ENCODE results near the gene PTPRQ. TPM values are rescaled to one million over a fixed set of nuclear protein-coding genes. Genes with fewer than 3 reads are reported as not detected.
"Not testable (repeated sequence)": the region's sequence is repeated elsewhere in the genome, so short reads cannot be mapped to it uniquely, and the experiment has no call there.

PTPRQ gene
- total RNA-seq, 4 donors from 2014 or later = 0.47 to 6.0 (median 3.4) TPM

DNA sequence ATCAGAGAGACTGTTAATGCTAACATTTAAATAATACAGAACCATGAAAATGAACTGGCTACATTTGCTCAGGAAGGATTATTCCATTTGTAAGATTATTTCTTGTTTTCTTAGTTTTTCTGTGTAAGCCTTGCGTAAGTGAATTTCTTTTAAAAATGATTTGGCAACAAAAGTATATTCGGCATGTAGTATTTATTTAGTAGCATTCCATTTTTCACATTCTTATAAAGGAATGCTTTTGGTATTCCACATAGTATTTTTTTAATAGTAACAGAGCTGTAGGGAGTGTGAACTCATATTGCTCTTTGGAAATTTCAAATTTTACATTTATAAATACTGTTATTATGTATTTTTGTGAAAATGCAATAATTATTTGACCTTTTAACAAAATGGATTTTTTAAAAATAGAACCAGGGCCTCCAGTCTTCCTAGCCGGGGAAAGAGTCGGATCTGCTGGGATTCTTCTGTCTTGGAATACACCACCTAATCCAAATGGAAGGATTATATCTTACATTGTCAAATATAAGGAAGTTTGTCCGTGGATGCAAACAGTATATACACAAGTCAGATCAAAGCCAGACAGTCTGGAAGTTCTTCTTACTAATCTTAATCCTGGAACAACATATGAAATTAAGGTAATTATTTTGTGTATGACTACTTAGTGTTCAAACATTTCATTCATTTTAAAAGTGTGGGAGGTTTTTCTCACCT lies 1.2 kb downstream of the PTPRQ start:
- no peaks in the 10 kb centered on the region for H3K36me3 ChIP-seq
- peak overlapping the region; percentile 50 to 71 (median 62) for H3K27ac ChIP-seq
- 12 to 24% methylated on average over 5 of the region's 5 CpGs for WGBS, 2 donors (ENCODE audit: low coverage in 1 of 2)
- no peaks in the 10 kb centered on the region for H3K9me3 ChIP-seq
- peak; percentile 74 for ATAC-seq
- TF ChIP-seq POLR2A (IDR thresholded peaks at IDR 0.05) (no peak), POLR2AphosphoS5 (IDR thresholded peaks at IDR 0.05) (no peak), EP300 (IDR thresholded peaks at IDR 0.05) (no peak)
- TF ChIP-seq, protein P1, sequence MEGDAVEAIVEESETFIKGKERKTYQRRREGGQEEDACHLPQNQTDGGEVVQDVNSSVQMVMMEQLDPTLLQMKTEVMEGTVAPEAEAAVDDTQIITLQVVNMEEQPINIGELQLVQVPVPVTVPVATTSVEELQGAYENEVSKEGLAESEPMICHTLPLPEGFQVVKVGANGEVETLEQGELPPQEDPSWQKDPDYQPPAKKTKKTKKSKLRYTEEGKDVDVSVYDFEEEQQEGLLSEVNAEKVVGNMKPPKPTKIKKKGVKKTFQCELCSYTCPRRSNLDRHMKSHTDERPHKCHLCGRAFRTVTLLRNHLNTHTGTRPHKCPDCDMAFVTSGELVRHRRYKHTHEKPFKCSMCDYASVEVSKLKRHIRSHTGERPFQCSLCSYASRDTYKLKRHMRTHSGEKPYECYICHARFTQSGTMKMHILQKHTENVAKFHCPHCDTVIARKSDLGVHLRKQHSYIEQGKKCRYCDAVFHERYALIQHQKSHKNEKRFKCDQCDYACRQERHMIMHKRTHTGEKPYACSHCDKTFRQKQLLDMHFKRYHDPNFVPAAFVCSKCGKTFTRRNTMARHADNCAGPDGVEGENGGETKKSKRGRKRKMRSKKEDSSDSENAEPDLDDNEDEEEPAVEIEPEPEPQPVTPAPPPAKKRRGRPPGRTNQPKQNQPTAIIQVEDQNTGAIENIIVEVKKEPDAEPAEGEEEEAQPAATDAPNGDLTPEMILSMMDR (IDR thresholded peaks at IDR 0.05) = no peak
- peaks cover 0 to 21% (median 0%) of the 10 kb centered on the region in 3 donors for H3K4me1 ChIP-seq
- peak overlapping the region in 1 of 2 donors; percentile 30 for H3K4me3 ChIP-seq
- H3K27me3 ChIP-seq = no peaks in the 10 kb centered on the region

DNA sequence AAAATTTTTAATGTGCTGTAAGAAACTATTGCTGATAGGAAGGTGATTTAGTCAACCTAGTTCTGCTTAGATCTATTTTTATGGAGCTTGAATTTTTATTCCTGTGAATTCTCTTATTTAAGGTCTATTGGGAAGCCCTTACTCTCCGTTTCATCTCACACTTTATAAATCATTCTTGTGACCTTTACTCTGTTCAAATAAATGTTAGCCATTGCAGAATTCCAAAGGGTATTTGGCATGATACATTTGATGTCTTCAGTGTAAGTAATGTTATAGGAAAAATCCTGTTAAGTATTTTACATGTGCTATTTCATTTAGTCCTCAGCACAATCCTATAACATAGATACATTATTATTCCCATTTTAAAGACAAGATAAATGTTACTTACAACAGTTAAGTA lies 12.5 kb downstream of the PTPRQ start:
- Histone ChIP-seq H3K27ac (no peak overlapping the region), H3K27me3 (no peaks in the 10 kb centered on the region), H3K9me3 (no peaks in the 10 kb centered on the region), H3K36me3 (no peaks in the 10 kb centered on the region), H3K4me3 (no peak overlapping the region), H3K4me1 (no peaks in the 10 kb centered on the region)
- TF ChIP-seq POLR2A (IDR thresholded peaks at IDR 0.05) (no peak), POLR2AphosphoS5 (IDR thresholded peaks at IDR 0.05) (no peak), EP300 (IDR thresholded peaks at IDR 0.05) (no peak)
- TF ChIP-seq, protein P1 (IDR thresholded peaks at IDR 0.05) = no peak
- no peak for ATAC-seq
- WGBS, 2 donors (ENCODE audit: low coverage in 1 of 2) = 8 to 57% methylated on average over 1 of the region's 1 CpG

DNA sequence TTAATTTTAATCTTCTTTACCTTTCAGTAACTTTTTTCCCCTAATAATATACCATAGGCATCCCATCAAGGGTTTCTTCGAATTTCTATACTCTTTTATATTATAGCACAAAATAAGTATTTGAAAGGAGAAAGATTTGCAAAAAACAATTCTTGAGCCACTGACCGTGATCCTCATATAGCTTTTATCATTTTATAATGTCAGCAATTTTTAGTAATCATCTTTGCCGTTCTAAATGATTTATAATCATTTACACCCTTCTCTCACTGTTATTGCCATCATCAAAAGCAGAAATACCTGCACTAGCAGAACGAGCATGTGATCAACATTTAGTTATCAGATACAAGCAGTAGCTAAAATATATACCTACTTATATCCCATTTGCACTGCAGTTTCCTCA lies 16.9 kb downstream of the PTPRQ start:
- ATAC-seq = no peak
- Histone ChIP-seq H3K9me3 (no peaks in the 10 kb centered on the region), H3K4me3 (no peak overlapping the region), H3K36me3 (no peaks in the 10 kb centered on the region), H3K4me1 (no peaks in the 10 kb centered on the region), H3K27me3 (no peaks in the 10 kb centered on the region), H3K27ac (no peak overlapping the region)
- no peak for TF ChIP-seq POLR2AphosphoS5 (IDR thresholded peaks at IDR 0.05)
- no peak for TF ChIP-seq POLR2A (IDR thresholded peaks at IDR 0.05)
- TF ChIP-seq, protein P1 (IDR thresholded peaks at IDR 0.05) = no peak
- no peak for TF ChIP-seq EP300 (IDR thresholded peaks at IDR 0.05)
- 88 to 91% methylated on average over 4 of the region's 4 CpGs for WGBS, 2 donors (ENCODE audit: low coverage in 1 of 2)

DNA sequence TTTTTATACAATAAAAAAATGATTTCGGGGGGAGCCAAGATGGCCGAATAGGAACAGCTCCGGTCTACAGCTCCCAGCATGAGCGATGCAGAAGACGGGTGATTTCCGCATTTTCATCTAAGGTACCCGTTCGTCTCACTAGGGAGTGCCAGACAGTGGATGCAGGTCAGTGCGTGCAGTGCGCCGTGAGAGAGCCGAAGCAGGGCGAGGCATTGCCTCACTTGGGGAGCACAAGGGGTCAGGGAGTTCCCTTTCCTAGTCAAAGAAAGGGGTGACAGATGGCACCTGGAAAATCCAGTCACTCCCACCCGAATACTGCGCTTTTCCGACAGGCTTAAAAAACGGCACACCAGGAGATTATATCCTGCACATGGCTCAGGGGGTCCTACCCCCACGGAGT lies 17.8 kb downstream of the PTPRQ start:
- not testable (repeated sequence) for H3K4me1 ChIP-seq, H3K9me3 ChIP-seq, H3K27ac ChIP-seq, H3K4me3 ChIP-seq, H3K27me3 ChIP-seq, ATAC-seq, H3K36me3 ChIP-seq
- 61 to 100% methylated on average over 2 to 4 of the region's 18 CpGs for WGBS, 2 donors (ENCODE audit: low coverage in 1 of 2)

DNA sequence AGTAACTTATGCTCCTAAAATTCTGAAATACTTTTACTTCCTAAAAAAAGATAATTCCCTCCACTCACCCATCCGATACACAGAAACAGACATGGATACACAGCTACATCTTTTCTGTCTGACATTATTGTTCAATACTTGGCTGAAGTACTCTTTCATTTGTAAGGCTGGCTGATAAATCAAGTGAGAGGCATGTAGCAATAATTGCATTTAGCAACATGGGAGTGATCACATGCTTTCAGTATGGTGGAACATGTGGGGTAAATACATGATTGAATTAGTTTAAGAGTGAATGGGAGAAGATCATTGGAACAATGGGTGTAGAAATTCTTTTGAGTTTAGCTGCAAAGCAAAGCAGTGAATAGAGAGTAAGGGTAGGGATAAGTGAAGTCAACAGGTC lies 25.6 kb downstream of the PTPRQ start:
- 80 to 91% methylated on average over 1 of the region's 1 CpG for WGBS, 2 donors (ENCODE audit: low coverage in 1 of 2)
- Histone ChIP-seq H3K4me3 (no peak overlapping the region), H3K27me3 (no peaks in the 10 kb centered on the region), H3K27ac (no peak overlapping the region), H3K4me1 (no peaks in the 10 kb centered on the region), H3K36me3 (no peaks in the 10 kb centered on the region), H3K9me3 (no peaks in the 10 kb centered on the region)
- ATAC-seq = no peak
- TF ChIP-seq EP300 (IDR thresholded peaks at IDR 0.05) = no peak

DNA sequence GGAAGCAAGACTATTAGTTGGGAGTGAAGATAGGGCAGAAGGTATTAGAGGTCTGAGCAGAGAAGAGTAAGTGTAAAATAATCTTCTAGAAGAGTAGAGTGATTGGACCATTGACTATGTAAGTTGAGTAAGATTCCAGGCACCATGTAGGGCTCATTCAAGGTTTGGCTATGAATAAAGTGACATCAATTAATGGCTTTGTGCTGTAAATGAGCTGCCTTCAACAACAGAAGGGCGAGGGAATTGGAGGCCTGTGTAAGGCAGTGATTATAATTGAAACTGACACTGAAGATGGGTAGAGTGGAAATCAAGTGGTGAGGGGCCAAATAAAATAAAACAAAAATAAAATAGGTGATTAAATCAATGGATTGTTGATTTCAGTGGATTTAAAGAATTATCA lies 26.4 kb downstream of the PTPRQ start:
- no peak for ATAC-seq
- TF ChIP-seq, protein P1 (IDR thresholded peaks at IDR 0.05) = no peak
- TF ChIP-seq EP300 (IDR thresholded peaks at IDR 0.05) = no peak
- no peak for TF ChIP-seq POLR2AphosphoS5 (IDR thresholded peaks at IDR 0.05)
- TF ChIP-seq POLR2A (IDR thresholded peaks at IDR 0.05) = no peak
- no peaks in the 10 kb centered on the region for H3K36me3 ChIP-seq
- H3K27ac ChIP-seq = no peak overlapping the region
- H3K9me3 ChIP-seq = no peaks in the 10 kb centered on the region
- WGBS, 2 donors (ENCODE audit: low coverage in 1 of 2) = 100% methylated on average over 1 of the region's 1 CpG; no CpG with 5 or more reads in 1 of the 2 donors
- no peaks in the 10 kb centered on the region for H3K4me1 ChIP-seq
- no peaks in the 10 kb centered on the region for H3K27me3 ChIP-seq
- H3K4me3 ChIP-seq = no peak overlapping the region

Data from gastroesophageal sphincter (tissue), 4 donors.